GM15510 (cell line): Measurements from ENCODE around the gene XAB2.
A peak's percentile ranks its signal among the peaks of the same experiment; 100 is the strongest.

Experiments
- POLR2A ChIP-seq: IDR thresholded peaks from 3 replicates; pipeline ENCODE4 v1.6.1; 2011; ENCODE audit warnings: borderline replicate concordance; ENCODE audit not compliant: insufficient read length; ENCODE audit errors: extremely low read depth

Gene XAB2

DNA sequence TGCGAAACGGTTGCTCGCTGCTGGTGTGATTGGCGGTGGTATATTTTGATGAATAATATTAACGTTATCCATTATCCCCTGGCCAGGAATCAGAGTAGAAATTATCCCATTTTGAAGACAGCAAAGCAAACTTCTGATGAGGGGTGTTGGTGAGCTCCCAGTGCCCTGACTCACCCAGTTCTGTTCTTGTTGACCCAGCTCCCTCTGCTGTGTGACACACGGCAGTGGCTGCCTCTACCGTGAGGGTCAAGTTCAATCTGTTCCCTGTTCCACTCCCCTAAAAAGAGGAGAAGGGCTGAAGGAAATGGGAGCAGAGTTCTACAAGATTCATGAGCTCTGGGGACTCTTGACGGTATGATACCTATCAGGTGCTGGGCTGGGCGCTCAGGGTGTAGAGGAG is 31.7 kb downstream of the XAB2 start:
- no peak for TF ChIP-seq POLR2A

GRCh38 chr19:7596211-7596937 is 33.0 kb downstream of the XAB2 start:
- no peak for TF ChIP-seq POLR2A

DNA sequence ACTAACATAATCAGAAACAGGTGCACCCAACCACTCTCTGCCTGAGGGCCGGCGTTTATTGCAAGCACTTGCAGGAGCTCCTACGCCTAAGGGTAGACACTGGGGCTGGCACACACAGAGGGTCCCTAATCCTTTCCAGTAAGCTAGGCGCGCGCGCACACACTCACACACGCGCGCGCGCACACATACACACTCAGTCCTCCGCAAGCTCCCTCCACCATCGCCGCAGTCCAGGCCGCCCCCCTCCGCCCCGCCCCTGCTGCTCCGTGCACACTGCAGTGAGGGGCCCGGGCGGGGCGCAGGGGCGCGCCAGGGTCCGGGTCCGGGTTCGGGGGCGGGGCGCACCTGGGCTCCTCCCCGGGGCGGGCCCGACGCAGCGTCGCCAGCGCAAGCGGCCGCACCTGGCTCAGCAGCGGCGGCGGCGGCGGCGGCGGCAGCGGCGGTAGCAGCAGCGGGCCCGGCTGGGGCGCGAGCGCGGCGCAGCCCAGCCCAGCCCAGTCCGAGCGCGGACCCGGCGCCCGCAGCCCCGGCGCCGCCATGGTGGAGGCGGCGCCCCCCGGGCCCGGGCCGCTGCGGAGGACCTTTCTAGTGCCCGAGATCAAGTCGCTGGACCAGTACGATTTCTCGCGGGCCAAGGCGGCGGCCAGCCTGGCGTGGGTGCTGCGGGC is 33.7 kb downstream of the XAB2 start, which contains the start of gene CAMSAP3:
TSS of gene CAMSAP3 (plus strand) at position 398 of the 668 bp plus-strand sequence. CDS start at position 538, 140 bp downstream.
- TF ChIP-seq POLR2A: peak; percentile 28

- no peak for TF ChIP-seq POLR2A
These were observed 39.1 kb downstream of the XAB2 start for GRCh38 chr19:7590256-7590655.

DNA sequence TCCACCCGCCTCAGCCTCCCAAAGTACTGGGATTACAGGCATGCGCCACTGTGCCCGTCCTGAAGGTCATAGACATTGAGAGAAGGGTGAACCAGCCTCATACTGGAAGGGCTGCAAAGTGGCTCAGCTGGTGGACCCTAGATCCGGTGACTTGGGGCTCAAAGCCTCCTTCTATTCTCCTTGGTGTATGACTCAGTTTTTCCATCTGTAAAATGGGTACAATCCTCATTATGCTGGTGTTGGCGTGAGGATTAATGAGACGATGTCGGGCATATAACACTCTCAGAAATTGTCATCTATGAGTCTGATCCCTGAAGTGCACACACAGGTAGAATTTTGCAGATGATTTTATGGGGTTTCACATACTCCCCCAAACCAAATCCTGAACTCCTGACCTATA is 39.5 kb downstream of the XAB2 start:
- no peak for TF ChIP-seq POLR2A

GRCh38 chr19:7582446-7582845 is 46.9 kb downstream of the XAB2 start:
- no peak for TF ChIP-seq POLR2A

DNA sequence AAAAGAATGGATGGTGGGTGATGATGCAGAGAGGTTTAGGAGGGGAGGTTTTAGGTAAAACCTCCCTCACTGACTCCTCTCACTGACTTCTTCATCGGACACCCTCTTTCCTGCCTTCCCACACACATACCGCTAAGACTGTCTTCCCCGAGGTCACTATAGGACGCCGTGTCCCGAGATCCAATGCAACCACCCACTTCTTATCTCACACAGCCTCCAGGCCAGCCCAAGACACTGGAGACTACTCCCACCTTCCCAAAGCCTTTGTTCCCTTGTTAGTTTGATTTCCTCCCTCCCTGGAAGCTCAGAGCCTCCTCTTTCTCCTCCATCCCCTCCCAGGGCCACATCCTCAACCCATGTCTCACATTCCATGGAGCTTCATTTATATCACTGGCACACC is 50.2 kb downstream of the XAB2 start:
- TF ChIP-seq POLR2A: no peak

DNA sequence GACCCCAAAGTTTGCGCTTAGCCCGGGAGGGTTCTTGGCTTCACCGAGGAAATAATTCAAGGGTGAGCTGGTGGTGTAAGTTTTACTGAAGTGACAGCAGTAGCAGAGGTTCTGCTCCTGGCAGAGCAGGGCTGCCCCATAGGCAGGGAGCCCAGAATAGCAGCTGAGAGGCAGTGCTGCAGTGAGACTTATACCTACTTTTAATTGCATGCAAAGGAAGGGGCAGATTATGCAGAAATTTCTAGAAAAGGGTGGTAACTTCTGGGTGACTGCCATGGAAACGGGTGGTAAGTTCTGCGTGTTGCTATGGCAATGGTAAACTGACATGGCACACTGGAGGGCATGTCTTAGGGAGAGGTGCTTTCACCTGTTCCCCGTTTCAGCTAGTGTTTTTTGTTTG is 51.2 kb downstream of the XAB2 start:
- TF ChIP-seq POLR2A: no peak

DNA sequence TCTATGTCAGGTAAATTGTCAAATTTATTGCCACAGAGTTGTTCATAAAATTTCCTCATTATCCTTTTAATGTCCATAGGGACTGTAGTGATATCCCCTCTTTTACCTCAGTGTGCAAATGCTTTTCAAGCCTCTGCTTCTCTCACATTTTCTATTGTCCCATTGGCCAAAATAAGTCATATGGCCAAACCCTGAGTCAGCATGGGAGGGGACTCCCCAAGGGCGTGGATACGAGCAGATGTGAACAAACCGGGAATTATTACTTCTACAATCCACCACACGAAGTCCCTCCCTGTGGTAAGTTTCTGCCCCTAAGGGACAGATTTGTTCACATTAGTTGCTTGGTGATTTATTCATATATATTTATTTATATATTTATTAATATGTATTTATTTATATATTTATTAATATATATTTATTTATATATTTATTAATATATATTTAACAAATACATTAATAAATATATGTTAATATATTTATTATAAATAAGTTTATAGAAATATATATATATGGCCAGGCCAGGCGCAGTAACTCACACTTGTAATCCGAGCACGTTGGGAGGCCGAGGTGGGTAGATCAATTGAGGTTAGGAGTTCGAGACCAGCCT is 53.8 kb downstream of the XAB2 start:
- no peak for TF ChIP-seq POLR2A

DNA sequence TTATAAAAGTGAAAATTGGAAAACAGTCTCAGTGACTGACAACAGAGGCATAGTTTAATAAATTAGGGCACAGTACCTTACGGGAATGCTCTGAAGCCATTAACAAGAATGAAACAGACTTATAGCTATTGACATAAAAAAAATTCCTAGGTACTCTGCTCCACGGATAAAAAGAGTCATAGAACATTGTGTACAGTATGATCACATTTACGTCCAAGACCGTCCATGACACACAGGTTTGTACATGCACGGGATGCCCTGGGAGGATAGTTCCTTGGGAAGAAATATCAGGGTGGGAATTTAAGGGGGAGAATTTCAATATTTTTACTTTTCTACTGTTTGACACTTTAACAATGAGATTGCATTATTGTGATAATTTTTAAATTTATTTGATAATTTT is 58.6 kb downstream of the XAB2 start:
- no peak for TF ChIP-seq POLR2A
